Upper lobe of right lung (tissue), 1 donor: ENCODE measurements around the gene CALHM2. TPM values are rescaled to one million over a fixed set of nuclear protein-coding genes. Genes with fewer than 3 reads are reported as not detected.
A peak's percentile ranks its signal among the peaks of the same experiment; 100 is the strongest.

Experiments used
- ATAC-seq: fragments of 200-7000 bp; cut with Tn5 transposase; one replicate; pipeline ENCODE4 v1.9.1; 2020; ENCODE audit warnings: mild to moderate bottlenecking, moderate library complexity
- DNase-seq: peaks from one replicate; pipeline ENCODE4 v3.0.0-alpha.2; 2020
- H3K27ac ChIP-seq: fragments of 200-600 bp; one replicate; pipeline ENCODE4 v1.8.0; 2022
- H3K27me3 ChIP-seq: fragments of 200-600 bp; one replicate; pipeline ENCODE4 v1.8.0; 2022; ENCODE audit warnings: mild to moderate bottlenecking
- H3K36me3 ChIP-seq: fragments of 200-600 bp; one replicate; pipeline ENCODE4 v1.8.0; 2022
- H3K4me1 ChIP-seq: fragments of 200-600 bp; one replicate; pipeline ENCODE4 v1.8.0; 2022
- H3K4me3 ChIP-seq: fragments of 200-600 bp; one replicate; pipeline ENCODE4 v1.8.0; 2022; ENCODE audit warnings: mild to moderate bottlenecking
- H3K9me3 ChIP-seq: fragments of 200-600 bp; one replicate; pipeline ENCODE4 v1.8.0; 2022
- CTCF ChIP-seq: fragments of 200-600 bp; IDR thresholded peaks from one replicate; pipeline ENCODE4 v1.8.0; 2022; ENCODE audit warnings: antibody characterized with exemption
- intact Hi-C: fragments of 100-400 bp; cut with DNase I; formaldehyde crosslinking; loops from one replicate; pipeline ENCODE4 v1.11.0; 2022
- total RNA-seq: library from RNA; stranded (reverse); fragmentation: NEBNext Ultra II Directional; extraction: Animal tissue kit (Norgen Biotek cat#: 25700); gene quantifications from one replicate; pipeline ENCODE4 v1.2.1, GENCODE V29; 2021
- donor health status: DM: no; HTN: yes; CAD: no; lungs with severe emphysema.

The CALHM2 gene
- total RNA-seq, 1 donor from 2014 or later, result 29.4 TPM

GRCh38 chr10:103479135-103479534 lies 27.0 kb upstream of the CALHM2 start, which contains the start of gene CALHM3:
TSS of gene CALHM3 (minus strand) at chr10:103479240. CDS start at chr10:103479032, 208 bp downstream.
- DNase-seq (no peak), ATAC-seq (peak; percentile 48)
- TF ChIP-seq CTCF, result no peak
- no peaks in the 10 kb centered on the region for H3K4me1 ChIP-seq
- H3K27ac ChIP-seq, result no peak within 1 kb of the TSS
- H3K27me3 ChIP-seq, result no peaks in the 10 kb centered on the region
- H3K4me3 ChIP-seq, result no peak within 1 kb of the TSS
- intact Hi-C loops, result no loop called here
- H3K9me3 ChIP-seq, result no peaks in the 10 kb centered on the region
- no peaks in the 10 kb centered on the region for H3K36me3 ChIP-seq

DNA sequence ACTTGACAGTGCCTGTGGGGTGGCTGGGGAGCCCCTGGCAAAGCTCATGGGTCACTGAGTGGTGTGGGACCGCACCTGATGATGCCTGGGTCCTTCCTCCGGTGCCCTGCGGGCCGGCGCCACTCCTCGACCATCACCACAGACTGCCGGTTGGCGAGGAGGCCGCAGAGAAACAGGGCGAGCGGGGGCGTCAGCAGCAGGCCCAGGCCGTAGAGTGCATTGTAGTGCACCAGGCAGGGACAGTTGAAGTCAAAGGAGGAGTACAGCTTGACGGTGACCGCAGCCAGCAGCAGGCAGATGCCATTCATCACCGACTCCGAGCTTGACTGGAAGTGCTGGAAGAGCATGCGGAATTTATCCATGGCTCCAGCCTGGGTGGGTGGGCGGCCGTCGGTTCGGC lies 26.5 kb upstream of the CALHM2 start:
- H3K27ac ChIP-seq, result no peak overlapping the region
- no peaks in the 10 kb centered on the region for H3K4me1 ChIP-seq
- no peaks in the 10 kb centered on the region for H3K27me3 ChIP-seq
- no peak overlapping the region for H3K4me3 ChIP-seq
- ATAC-seq (no peak), DNase-seq (no peak)
- H3K36me3 ChIP-seq, result no peaks in the 10 kb centered on the region
- intact Hi-C loops, result no loop called here
- H3K9me3 ChIP-seq, result no peaks in the 10 kb centered on the region
- no peak for TF ChIP-seq CTCF

- H3K9me3 ChIP-seq, result no peaks in the 10 kb centered on the region
- intact Hi-C loops, result no loop called here
- peak; percentile 52 for ATAC-seq
- no peaks in the 10 kb centered on the region for H3K27me3 ChIP-seq
- DNase-seq, result no peak
- no peak overlapping the region for H3K4me3 ChIP-seq
- H3K36me3 ChIP-seq, result no peaks in the 10 kb centered on the region
- no peaks in the 10 kb centered on the region for H3K4me1 ChIP-seq
- no peak for TF ChIP-seq CTCF
- H3K27ac ChIP-seq, result no peak overlapping the region
These were observed 24.0 kb upstream of the CALHM2 start for GRCh38 chr10:103476046-103476768.

DNA sequence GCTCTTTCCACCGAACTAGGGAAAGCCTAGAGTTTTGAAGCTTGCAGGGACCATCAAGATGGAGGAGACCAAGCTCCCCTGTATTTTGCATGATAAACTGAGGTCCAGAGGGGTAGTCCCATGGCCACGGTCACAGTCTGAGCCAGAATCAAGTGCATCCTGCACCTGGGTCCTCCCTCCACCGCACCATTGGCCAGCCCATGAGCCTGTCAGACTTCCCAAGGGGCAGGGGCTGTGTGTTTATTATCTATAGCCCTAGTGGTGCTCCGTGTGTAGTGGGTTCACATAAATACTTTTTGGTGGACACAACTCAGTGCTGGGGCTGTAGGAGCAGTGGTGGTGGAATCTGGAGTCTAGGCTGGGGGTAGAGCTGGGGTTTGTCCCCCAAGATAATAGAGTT lies 23.3 kb upstream of the CALHM2 start:
- Histone ChIP-seq H3K9me3 (no peaks in the 10 kb centered on the region), H3K27me3 (no peaks in the 10 kb centered on the region), H3K27ac (no peak overlapping the region), H3K4me1 (no peaks in the 10 kb centered on the region), H3K4me3 (no peak overlapping the region), H3K36me3 (no peaks in the 10 kb centered on the region)
- no peak for DNase-seq
- TF ChIP-seq CTCF, result no peak
- ATAC-seq, result no peak
- intact Hi-C loops, result no loop called here

DNA sequence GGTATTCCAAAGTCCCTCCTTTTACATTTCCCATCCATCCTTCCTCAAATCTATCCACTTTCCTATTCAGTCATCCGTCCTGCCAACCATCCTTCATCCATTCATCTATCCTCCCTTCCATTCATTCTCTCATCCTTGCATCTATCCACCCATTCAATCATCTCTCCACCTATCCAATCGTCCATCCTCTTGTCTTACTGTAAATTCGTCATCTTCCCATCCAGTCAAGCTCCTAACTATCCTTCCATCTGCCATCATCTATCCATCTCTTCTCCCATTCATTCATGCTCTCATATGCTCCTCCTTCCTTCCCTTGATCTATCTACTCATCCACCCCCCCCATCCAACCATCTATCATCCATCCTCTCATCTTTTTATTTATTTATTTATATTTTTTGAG lies 21.9 kb upstream of the CALHM2 start:
- Histone ChIP-seq H3K4me1 (no peaks in the 10 kb centered on the region), H3K9me3 (no peaks in the 10 kb centered on the region), H3K27me3 (no peaks in the 10 kb centered on the region), H3K36me3 (no peaks in the 10 kb centered on the region), H3K4me3 (no peak overlapping the region), H3K27ac (no peak overlapping the region)
- ATAC-seq (no peak), DNase-seq (no peak)
- intact Hi-C loops, result no loop called here
- no peak for TF ChIP-seq CTCF

GRCh38 chr10:103473261-103473671 lies 21.1 kb upstream of the CALHM2 start:
- H3K27ac ChIP-seq, result no peak overlapping the region
- intact Hi-C loops, result no loop called here
- ATAC-seq, result no peak

More at GRCh38 chr10:103473261-103473671, 21.1 kb upstream of the CALHM2 start:
- Histone ChIP-seq H3K4me1 (no peaks in the 10 kb centered on the region), H3K27me3 (no peaks in the 10 kb centered on the region), H3K4me3 (no peak overlapping the region), H3K36me3 (no peaks in the 10 kb centered on the region), H3K9me3 (no peaks in the 10 kb centered on the region)
- no peak for TF ChIP-seq CTCF
- DNase-seq, result no peak
